ENCODE measurements around the gene DTYMK.

DNA sequence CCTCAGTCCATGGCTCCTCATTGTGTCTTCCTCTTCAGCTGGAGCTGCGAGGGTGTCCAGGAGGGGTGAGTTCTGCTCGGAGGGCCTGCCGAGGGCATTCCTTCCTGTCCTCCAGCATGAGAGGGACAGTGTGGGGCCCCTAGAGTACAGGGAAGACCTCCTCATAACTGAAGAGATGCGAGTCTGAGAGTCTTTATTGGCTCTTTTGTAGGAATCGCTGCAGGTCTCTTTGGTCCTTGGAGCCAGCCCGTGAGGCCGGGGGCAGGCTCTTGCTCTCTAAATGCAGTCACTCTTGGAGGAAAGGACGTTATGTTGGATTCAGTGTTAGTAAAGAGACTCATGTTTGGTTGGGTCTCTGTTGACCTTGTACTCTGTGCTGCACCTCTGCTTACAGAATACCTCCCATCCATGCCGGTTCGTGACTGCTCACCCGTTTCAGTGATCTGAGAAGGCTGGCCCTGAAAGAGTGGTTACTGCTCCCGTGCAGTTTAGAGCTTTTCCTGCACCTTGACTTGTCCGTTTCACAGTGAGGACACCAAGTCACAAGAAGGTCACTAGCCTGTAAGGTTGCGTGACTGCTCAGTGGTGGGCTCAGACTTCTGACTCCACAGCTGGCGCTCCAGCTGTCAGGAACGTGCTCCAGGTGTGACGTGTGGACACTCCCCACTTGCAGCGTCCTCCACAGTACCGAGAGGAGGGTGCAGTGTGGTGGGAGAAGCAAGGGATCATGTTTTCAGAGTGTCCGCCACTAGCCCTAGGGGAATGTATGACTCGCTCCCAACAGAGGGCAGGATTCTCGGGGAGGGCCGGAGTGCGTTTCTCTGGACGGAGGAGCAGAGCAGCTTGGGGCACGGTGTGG is 41.3 kb downstream of the DTYMK start:
- TF ChIP-seq CTCF (IDR thresholded peaks at IDR 0.05) (no peak), EZH2 (IDR thresholded peaks at IDR 0.05; ENCODE audit: borderline replicate concordance, insufficient read depth, low read depth, low read length, poor library complexity, severe bottlenecking) (no peak)
